HepG2 (cell line): Measurements from ENCODE around the gene DCLK1.

Source experiments
- PITX1 ChIP-seq: sonication (generic); formaldehyde crosslinking; IDR thresholded peaks from 2 replicates; pipeline ENCODE4 v1.5.1; 2020; ENCODE audit warnings: mild to moderate bottlenecking, missing genetic modification reagents
- RAD21 ChIP-seq: fragments of 450-650 bp; formaldehyde crosslinking; IDR thresholded peaks from 2 replicates; pipeline ENCODE4 v1.5.0; 2020; ENCODE audit warnings: mild to moderate bottlenecking
- ZNF121 ChIP-seq: sonication (generic); formaldehyde crosslinking; IDR thresholded peaks from 2 replicates; pipeline ENCODE4 v1.5.0; 2020; ENCODE audit warnings: mild to moderate bottlenecking, missing genetic modification reagents
- ZNF280D ChIP-seq: sonication (generic); formaldehyde crosslinking; IDR thresholded peaks from 2 replicates; pipeline ENCODE4 v1.5.1; 2020; ENCODE audit warnings: mild to moderate bottlenecking, missing genetic modification reagents
- ZNF704 ChIP-seq: sonication (generic); formaldehyde crosslinking; IDR thresholded peaks from 2 replicates; pipeline ENCODE4 v1.8.1; 2023; ENCODE audit warnings: mild to moderate bottlenecking, inconsistent platforms, moderate library complexity, missing genetic modification reagents, borderline replicate concordance
- TF ChIP-seq, protein P1 (sequence below): sonication (generic); formaldehyde crosslinking; IDR thresholded peaks from 2 replicates; pipeline ENCODE4 v1.5.0; 2020; ENCODE audit warnings: mild to moderate bottlenecking, missing genetic modification reagents, moderate library complexity
- TF ChIP-seq, protein P2 (sequence below): sonication (generic); formaldehyde crosslinking; IDR thresholded peaks from 2 replicates; pipeline ENCODE4 v1.5.0; 2020; ENCODE audit warnings: missing genetic modification reagents
- TF ChIP-seq, protein P3 (sequence below): sonication (generic); formaldehyde crosslinking; IDR thresholded peaks from 2 replicates; pipeline ENCODE4 v1.4.0; 2020; ENCODE audit warnings: missing genetic modification reagents, mild to moderate bottlenecking, borderline replicate concordance

DNA sequence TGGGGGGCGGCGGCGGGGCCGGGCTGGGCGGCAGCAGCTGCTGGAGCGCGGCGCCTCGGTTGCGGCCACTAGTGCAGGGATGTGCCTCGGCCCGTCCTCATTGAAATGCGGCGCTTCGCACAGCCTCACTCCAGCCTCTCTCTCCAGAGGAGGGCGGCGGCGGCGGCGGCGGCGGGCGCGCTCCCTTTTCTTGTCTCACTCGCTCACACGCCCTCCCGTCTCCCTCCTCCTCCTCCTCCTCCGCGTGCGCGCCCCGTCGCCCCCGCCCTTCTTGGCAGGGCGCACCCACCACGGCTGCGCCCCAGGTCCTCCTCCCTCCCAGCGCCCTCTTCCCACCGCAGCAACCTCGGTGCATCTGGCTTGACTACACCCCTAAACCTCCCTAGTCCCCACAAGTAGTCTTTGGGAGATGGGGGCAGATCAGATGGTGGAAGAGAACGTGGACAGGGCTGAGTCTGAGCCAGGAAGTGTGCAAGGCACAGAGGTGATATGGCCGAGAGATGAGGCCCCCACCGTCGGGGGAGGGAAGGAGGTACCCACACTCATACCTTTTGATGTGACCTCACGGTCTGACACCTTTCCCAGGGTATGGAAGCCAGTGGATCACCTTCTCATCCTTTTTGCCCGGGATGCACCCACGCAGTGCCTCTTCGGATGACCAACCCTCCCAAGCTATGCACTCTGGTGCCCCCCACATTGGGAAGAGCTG is at the start of gene DCLK1:
- TF ChIP-seq RAD21 (CRISPR knock-in tag) (no peak), ZNF121 (CRISPR knock-in tag) (no peak), ZNF704 (CRISPR knock-in tag) (no peak), ZNF280D (CRISPR knock-in tag) (no peak), PITX1 (no peak)
- TF ChIP-seq, protein P1, sequence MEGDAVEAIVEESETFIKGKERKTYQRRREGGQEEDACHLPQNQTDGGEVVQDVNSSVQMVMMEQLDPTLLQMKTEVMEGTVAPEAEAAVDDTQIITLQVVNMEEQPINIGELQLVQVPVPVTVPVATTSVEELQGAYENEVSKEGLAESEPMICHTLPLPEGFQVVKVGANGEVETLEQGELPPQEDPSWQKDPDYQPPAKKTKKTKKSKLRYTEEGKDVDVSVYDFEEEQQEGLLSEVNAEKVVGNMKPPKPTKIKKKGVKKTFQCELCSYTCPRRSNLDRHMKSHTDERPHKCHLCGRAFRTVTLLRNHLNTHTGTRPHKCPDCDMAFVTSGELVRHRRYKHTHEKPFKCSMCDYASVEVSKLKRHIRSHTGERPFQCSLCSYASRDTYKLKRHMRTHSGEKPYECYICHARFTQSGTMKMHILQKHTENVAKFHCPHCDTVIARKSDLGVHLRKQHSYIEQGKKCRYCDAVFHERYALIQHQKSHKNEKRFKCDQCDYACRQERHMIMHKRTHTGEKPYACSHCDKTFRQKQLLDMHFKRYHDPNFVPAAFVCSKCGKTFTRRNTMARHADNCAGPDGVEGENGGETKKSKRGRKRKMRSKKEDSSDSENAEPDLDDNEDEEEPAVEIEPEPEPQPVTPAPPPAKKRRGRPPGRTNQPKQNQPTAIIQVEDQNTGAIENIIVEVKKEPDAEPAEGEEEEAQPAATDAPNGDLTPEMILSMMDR (CRISPR knock-in tag) = no peak
- TF ChIP-seq, protein P2, sequence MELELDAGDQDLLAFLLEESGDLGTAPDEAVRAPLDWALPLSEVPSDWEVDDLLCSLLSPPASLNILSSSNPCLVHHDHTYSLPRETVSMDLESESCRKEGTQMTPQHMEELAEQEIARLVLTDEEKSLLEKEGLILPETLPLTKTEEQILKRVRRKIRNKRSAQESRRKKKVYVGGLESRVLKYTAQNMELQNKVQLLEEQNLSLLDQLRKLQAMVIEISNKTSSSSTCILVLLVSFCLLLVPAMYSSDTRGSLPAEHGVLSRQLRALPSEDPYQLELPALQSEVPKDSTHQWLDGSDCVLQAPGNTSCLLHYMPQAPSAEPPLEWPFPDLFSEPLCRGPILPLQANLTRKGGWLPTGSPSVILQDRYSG (CRISPR knock-in tag) = no peak
- TF ChIP-seq, protein P3, sequence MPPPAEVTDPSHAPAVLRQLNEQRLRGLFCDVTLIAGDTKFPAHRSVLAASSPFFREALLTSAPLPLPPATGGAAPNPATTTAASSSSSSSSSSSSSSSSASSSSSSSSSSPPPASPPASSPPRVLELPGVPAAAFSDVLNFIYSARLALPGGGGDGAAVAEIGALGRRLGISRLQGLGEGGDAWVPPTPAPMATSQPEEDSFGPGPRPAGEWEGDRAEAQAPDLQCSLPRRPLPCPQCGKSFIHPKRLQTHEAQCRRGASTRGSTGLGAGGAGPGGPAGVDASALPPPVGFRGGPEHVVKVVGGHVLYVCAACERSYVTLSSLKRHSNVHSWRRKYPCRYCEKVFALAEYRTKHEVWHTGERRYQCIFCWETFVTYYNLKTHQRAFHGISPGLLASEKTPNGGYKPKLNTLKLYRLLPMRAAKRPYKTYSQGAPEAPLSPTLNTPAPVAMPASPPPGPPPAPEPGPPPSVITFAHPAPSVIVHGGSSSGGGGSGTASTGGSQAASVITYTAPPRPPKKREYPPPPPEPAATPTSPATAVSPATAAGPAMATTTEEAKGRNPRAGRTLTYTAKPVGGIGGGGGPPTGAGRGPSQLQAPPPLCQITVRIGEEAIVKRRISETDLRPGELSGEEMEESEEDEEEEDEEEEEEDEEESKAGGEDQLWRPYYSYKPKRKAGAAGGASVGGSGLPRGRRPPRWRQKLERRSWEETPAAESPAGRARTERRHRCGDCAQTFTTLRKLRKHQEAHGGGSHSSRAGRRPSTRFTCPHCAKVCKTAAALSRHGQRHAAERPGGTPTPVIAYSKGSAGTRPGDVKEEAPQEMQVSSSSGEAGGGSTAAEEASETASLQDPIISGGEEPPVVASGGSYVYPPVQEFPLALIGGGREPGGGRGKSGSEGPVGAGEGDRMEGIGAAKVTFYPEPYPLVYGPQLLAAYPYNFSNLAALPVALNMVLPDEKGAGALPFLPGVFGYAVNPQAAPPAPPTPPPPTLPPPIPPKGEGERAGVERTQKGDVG (CRISPR knock-in tag) = no peak
